Transverse colon (tissue), 4 donors: Measurements from ENCODE around the gene OR10T2.

Source experiments
- POLR2AphosphoS5 ChIP-seq, 3 donors: sonication (generic); formaldehyde crosslinking; IDR thresholded peaks; one replicate each; pipeline ENCODE4 v1.6.1; 2016; ENCODE audit warnings: antibody characterized with exemption in 3 of 3
- TF ChIP-seq, protein P1 (sequence below), 5 experiments: fragments of 200-600 bp in 3 of 5; fragments of 450-650 bp in 2 of 5; sonication (generic) in 3 of 5; IDR thresholded peaks; 1 replicate in 2 of 5; 2 replicates in 3 of 5; pipeline ENCODE4 v1.5.1; 2016 to 2017; ENCODE audit warnings: antibody characterized with exemption in 5 of 5, inconsistent platforms in 3 of 5, mild to moderate bottlenecking in 2 of 5, moderate library complexity in 1 of 5

DNA sequence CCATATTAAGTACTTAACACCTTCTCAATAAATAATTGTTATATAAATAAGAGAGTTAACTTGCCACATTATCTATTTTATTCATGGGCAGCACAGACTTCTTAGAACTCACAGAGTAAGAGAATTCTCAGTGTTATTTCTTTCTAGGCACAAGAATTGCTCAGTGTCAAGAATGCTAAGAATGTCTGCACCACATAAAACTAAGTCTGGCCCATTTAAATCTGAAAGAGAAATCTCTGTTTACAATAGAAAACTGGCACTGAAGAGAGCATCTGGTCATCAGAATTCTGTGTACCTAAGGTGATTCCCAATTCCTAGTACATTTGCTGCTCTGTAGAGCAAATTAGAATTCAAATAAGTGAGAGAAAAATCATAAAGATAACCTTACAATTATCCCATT, 22.9 kb upstream of the OR10T2 start:
- TF ChIP-seq, protein P1, sequence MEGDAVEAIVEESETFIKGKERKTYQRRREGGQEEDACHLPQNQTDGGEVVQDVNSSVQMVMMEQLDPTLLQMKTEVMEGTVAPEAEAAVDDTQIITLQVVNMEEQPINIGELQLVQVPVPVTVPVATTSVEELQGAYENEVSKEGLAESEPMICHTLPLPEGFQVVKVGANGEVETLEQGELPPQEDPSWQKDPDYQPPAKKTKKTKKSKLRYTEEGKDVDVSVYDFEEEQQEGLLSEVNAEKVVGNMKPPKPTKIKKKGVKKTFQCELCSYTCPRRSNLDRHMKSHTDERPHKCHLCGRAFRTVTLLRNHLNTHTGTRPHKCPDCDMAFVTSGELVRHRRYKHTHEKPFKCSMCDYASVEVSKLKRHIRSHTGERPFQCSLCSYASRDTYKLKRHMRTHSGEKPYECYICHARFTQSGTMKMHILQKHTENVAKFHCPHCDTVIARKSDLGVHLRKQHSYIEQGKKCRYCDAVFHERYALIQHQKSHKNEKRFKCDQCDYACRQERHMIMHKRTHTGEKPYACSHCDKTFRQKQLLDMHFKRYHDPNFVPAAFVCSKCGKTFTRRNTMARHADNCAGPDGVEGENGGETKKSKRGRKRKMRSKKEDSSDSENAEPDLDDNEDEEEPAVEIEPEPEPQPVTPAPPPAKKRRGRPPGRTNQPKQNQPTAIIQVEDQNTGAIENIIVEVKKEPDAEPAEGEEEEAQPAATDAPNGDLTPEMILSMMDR (IDR thresholded peaks at IDR 0.05) = no peak
- no peak for TF ChIP-seq POLR2AphosphoS5 (IDR thresholded peaks at IDR 0.05)
